D721Med (cell line): ENCODE data around the gene PTPRT.
"Not testable (repeated sequence)": the region's sequence is repeated elsewhere in the genome, so short reads cannot be mapped to it uniquely, and the experiment has no call there.

Source experiments
- DNase-seq: peaks from one replicate; pipeline ENCODE4 v3.0.0; 2011; ENCODE audit warnings: low spot score; ENCODE audit not compliant: insufficient read length
- FAIRE-seq: peaks from 2 replicates; lab custom pipeline; 2011; peaks lifted over from hg19 to GRCh38; lab: Jason Lieb, UNC
- CTCF ChIP-seq: IDR thresholded peaks from 2 replicates; pipeline ENCODE4 v1.5.1; 2012; ENCODE audit warnings: mild to moderate bottlenecking, control low read depth; ENCODE audit not compliant: insufficient read depth; ENCODE audit errors: missing control alignments

PTPRT gene

GRCh38 chr20:42902509-42902908 lies 287.2 kb downstream of the PTPRT start:
- DNase-seq = no peak
- no peak for TF ChIP-seq CTCF
- no peak for FAIRE-seq

DNA sequence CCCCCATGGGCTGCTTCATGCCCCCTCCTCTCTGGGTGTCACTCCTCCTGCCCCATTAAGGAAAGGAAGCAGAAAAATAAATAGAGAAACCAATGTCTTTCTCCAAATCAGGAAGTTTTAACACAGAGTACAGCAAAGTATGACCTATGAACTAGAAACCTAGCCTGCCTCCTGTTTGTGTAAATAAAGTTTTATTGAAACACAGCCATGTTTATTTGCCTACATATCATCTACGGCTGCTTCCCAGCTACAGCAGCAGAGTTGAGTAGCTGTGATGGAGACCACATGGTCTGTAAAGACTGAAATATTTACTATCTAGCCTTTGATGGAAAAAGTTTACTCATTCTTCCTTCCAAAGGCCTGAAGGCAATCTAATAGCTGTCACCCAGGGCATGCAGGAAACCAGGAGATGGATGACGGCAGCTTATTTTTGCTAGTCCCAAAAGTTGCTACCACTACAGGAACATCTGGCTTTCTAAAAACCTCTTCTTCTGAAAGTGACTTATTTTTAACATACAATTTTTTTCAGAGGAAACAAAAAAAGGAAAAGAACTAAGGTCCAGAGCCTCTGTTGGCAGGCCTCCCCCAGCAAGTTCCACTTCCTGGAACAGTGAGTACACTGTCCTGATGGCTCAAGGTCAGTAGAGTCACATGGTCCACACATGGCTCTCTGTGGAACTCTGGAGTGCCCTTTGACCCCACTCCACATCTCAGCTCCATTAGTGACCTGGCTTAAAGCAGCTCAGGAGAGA lies 287.8 kb downstream of the PTPRT start:
- TF ChIP-seq CTCF = no peak
- no peak for DNase-seq
- no peak for FAIRE-seq

GRCh38 chr20:42900764-42901163 lies 288.9 kb downstream of the PTPRT start:
- FAIRE-seq, DNase-seq: not testable (repeated sequence)

- no peak for DNase-seq
- TF ChIP-seq CTCF = no peak
- FAIRE-seq = no peak
Observed at GRCh38 chr20:42895020-42895419, 294.7 kb downstream of the PTPRT start.

GRCh38 chr20:42894483-42894882 lies 295.2 kb downstream of the PTPRT start:
- FAIRE-seq = no peak
- no peak for TF ChIP-seq CTCF
- no peak for DNase-seq

DNA sequence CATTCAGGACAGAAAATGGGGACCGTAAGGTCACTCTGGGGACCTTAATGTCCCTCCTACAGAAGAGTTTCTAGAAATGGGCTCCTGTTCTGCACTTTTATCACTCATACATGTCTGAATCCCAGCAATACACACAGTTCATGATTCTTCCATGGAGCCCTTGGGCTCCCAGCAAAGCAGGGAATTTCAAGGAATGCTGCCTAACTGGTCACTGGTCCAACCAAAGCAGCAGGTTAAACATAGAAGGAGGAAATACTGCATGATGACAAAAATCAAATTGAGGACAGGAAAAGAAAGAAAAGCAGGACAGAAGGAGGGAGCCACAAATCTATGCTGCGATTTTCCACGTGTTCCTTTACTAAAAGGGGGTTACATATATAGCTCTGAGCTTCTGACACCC lies 300.2 kb downstream of the PTPRT start:
- TF ChIP-seq CTCF = no peak
- FAIRE-seq (no peak), DNase-seq (no peak)

- no peak for FAIRE-seq
- no peak for TF ChIP-seq CTCF
- DNase-seq = no peak
Observed at GRCh38 chr20:42887281-42887680, 302.4 kb downstream of the PTPRT start.

DNA sequence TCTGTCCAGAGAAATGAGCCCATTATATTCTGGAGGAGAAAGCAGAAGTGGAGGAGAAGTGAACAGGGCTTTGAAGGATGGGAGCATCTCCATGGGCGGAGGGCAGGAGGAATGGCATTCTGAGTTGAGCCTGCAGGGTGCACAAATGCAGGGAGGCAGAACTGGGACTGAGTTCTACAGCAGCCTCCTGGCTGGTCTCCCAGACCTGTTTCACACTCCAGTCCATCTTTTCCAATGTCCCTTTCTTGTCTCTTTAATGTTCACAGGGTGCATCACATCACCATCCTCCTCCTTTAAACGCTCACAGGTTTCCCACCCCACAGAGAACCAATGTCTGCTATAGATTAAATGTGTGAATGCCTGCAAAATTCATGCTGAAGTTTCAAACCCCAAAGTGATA lies 302.9 kb downstream of the PTPRT start:
- no peak for DNase-seq
- TF ChIP-seq CTCF = no peak

More for the DNA sequence above, 302.9 kb downstream of the PTPRT start:
- no peak for FAIRE-seq
